ENCODE data around the gene LRRN4.
A peak's percentile ranks its signal among the peaks of the same experiment; 100 is the strongest.

Gene LRRN4

DNA sequence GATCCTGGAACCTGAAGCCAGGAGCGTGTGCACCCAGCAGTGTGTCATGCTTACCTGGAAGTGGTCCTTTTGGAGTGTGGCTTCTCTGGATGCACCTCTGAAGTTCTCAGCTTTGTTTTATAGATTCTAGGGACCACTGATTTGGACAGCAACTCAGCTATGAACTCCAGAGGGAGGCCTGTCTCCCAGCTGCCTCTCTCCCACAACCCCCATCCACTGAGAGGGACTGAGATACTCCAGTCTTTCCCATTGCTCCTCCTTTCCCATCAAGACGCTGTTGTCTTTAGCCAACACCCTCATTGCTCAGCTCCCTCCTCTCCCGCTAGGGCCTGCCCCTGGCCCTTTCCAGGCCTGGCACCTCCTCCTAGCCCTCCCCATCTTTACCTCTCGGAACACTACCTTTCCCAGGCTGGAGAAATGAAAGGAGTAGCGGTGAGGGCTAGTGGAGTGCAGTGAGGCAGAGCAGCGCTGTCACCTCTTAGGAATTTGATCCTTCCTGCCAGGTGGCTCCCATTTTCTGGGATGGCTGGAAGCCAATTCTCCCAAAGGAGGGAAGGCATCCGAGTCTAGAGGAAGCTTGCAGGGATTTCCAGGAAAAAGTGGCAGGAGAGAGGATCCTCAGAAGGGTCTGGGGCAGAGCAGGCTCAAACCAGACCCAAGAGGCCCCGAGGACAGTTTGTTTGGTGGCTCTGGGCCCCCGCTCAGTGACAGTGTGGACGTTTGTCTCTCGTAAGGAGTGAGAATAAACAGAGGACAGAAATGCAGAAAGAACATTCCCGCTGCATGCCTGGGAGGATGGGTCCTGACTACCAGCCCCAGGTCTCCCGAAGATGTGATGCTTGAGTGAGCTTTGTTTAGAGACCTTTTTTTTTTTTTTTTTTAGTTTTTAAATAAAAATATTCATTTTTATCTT, at the start of gene LRRN4:
TSS of gene LRRN4 (minus strand) at position 285 of the 913 bp plus-strand sequence. CDS start 1,261 bp downstream, outside the sequence.
- no peak for DNase-seq

DNA sequence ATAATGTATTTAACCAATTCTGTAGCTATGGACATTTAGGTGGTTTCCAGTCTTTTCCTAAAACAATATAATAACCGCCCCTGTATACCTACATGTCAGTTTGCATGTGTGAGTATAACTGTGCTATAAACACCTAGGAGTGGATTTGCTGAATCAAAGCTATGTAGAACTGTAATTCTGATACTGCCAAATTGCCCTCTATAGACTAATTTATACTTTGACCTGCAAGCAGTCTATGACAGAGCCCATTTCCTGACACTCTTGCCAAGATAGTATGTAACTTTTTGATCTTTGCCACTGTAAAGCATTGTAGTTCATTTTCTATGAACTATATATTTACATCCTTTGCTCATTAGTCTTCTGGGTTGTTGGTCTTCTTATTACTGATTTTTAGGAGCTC, 49.4 kb upstream of the LRRN4 start:
- DNase-seq: no peak

DNA sequence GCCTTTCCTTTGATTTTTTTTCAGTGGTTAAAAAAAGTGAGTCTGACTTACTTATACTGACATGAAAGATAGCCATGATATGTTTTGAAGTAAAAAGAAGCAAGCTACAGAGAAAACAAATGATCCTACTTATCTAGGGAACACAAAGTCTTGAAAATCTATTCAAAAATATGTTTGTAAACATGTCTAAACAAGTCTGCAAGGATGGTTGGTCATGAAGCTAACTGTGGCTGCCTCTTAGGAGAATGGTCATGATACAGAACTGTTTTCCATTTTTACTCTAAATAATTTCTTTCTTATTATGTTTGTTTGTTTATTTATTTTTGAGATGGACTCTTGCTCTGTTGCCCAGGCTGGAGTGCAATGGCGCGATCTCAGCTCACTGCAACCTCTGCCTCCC, 47.5 kb upstream of the LRRN4 start:
- DNase-seq: no peak

DNA sequence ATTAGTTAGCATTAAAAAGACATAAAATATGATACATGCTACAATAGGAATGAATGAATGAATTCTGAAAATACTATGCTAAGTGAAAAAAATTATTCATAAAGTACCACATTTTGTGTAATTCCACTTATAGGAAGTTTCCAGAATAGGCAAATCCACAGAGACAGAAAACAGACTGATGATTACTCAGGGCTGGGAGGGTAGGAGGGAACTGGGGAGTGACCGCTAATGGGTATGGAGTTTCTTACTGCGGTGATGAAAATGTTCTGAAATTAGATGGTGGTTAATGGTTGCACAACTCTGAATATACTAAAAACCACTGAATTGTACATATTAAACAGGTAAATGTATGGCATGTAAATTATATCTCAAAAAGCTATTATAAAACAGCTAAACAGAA, 46.4 kb upstream of the LRRN4 start:
- no peak for DNase-seq

DNA sequence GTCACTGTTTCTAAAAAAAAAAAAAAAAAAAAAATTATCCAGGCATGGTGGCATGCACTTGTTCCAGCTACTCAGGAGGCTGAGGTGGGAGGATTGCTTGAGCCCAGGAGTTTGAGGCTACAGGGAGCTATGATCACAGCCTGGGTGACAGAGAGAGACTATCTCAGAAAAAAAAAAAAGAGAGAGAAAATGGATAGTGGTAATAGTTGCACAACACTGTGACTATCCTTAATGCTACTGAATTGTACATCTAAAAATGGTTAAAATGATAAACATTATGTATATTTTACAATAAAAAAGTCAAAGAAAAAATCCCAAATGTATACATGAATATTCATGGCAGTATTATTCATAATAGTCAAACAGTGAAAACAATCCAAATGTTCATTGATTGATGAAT, 46.0 kb upstream of the LRRN4 start:
- no peak for DNase-seq

DNA sequence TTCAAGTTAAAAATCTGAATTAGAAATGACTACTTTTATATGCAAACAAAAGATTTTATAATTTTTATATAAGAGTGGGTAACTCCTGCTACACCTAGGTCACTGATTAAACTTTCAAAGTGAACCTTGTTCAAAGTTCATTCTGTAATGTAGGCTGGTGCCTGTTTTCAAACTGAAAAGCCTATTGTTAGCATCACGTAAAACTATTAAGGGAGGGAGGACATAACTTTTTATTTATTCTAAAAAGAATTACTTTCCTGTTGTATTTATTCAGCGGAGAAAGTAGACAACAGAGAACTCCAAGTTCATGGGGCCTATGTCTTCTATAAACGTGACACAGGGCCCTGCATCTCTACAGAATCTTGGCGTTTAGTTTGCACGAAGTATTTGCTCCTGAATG, 41.5 kb upstream of the LRRN4 start:
- DNase-seq: no peak

DNA sequence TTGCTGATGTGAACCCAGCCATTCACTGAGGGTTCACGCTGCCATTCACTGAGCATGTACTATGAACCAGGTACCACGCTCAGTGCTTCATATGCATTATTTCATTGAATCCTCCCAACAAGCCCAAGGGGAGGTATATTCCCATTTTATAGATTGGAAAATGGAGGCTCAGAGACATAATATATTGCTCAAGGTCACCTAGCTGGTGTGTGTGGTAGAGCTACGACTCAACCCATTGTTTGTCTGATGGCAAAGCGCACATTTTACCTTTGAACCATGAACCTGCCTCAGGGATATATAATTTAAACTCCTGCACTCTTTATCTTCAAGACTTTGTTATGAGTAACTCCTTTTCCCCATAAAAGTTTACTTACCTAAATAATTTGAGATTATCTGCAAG, 40.7 kb upstream of the LRRN4 start:
- no peak for DNase-seq

DNA sequence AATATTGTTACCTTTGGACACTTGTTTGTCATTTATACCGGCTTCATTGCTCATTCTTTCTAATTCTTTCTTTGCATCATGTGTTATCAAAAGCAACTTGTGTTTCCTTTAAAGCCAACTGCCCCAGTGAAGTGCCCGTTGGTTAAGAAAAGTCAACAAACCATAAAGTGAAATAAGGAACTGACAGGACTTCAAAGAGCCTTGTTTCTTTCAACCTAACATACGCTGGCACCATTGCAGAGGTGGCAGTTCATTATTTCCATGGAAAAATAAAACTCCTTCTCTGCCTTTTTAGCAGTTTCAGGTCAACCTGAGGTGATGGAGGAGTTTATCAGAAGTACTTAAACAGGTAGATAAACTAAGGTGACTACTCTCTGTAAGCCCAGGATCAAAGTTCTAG, 40.2 kb upstream of the LRRN4 start:
- no peak for DNase-seq

DNA sequence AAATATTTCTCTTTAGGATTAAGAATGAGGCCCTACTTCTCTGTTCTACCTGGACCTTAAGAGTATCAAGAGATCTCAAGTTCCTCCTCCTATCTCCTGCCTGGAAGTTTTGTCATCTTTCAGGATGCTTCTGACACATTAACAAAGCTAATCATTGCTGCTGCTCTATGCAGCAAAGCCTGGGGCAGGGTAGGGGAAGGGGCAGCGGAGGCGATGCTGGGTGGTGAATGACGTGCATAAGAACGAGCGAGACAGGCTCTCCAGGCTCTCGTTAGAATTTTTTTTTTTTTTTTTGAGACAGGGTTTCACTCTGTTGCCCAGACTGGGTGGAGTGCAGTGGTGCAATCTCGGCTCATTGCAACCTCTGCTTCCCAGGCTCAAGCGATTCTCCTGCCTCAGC, 37.8 kb upstream of the LRRN4 start:
- DNase-seq: no peak

DNA sequence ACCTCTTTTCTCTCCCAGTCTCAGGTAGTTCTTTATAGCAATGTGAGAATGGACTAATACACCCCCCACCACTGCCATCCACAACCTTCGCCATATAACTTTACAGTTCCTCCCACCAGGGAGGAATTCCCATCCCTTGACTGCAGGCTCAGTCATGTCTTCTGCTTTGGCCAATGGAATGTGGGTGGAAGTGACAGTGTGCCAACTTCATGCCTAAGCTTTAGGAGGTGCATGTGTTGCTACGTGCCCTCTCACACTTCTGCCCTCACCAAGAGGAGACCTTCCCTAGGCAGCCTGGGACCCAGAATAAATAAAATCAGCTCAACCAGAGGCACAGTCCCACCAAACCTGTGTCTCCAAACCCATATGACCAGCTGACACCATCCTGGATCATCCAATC, 33.0 kb upstream of the LRRN4 start:
- no peak for DNase-seq

DNA sequence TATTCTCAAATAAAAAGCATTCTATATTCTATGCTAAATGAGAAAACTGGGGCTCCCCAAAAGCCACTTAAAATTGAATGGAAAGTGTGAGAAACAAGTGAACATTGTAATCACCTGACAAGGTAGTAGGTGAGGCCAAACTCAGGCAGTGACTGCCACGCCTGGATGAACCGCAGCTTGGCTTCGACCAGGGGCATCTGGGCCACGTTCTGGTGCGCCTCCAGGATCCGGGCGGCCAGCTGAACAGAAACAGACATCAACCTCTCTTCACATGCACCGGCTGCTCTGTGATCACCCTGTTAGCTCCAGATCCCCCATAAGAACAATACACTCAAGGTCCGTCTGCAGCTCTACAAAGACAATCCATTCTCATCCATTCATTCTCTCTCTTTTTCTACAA, 30.1 kb upstream of the LRRN4 start:
- no peak for DNase-seq

DNA sequence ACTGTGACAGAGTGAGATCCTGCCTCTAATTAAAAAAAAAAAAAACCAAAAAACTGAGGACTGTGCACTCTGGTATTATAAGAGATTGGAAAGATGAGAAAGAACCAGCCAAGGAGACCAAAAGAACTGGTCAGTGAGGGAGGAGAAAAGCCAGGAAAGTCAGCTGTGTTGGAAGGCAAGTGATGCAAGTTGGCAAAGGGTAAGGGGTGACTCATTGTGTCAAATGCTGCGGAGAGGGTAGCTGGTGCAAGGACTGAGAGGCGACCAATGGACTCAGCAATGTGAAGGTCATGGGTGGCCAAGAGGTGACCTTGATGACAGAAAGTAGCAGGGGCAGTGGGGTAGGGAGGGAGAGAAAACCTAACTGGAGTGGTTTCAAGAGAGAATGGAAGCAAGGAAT, 27.4 kb upstream of the LRRN4 start:
- no peak for DNase-seq

DNA sequence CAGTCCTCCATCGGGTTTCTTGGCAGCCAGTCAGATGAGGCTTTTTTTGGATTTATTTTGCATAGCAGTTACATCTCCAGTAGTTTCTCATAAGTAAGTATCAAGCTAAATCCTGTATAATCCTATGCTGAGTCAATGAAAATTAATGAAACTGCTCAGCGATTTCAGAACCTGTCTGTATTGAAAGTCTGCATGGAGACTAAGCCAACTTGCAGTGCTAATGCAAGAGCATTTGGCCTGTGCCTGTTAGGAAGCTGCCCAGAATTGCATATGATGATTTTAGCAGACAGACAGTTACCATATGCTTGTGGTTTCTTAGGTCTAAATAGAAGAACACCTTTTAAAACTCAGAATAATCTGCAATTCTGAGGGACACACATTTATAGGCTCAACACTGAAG, 25.2 kb upstream of the LRRN4 start:
- DNase-seq: no peak

DNA sequence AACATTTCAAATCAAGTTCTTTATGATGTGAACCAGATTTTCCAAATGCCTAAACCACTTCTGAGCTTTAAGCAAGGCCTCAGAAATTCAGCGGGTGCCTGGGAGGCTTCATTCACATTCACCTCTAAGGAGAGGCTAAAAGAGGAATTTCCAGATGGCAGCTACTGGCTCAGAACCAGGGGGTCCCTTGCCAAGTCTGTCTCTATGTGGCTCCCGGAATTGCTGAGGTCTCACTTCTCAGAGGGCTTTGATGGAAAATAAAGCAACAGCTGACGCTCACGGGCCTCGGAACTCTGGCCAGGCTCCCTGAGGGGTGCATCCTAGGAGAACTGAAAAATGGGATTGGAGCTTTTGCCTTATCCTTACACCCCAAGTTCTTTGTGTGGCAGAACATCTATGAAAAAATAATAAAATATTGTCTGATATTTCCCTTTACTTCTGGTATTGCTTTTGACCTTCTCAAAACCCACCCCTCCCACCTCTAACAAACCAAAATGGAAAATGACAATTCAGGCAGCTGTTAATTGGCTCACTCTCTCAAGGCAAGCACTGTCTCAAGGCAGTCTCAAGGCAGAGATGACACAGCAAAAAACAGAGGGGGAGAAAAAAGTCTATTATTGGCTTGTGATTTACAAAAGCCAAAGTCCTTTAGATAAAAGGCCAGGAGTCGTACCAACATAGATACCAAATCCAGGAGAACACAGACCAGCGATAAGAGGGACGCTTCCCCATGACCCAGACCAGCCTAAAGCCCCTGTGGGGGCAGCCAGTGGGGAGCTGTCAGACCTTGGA, 21.8 kb upstream of the LRRN4 start:
- DNase-seq: no peak

DNA sequence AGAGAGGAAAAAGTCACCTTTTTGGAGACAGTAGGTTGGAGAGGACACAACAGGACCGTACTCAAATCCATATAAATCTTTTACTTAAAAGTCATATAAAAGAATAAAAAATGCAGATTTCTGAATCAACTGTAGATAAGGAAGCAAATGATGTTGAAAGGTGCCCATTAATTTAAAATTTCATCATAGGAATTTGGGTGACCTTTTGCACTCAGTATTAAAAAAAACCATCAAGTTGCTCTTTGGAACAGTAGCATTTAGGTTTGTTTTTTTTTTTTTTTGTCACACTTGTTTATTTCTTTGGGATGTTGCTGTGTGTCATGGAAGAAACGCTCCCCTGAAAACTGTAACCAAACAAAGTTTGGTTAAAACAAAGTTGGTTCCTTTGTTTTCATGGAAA, 20.9 kb upstream of the LRRN4 start:
- no peak for DNase-seq

DNA sequence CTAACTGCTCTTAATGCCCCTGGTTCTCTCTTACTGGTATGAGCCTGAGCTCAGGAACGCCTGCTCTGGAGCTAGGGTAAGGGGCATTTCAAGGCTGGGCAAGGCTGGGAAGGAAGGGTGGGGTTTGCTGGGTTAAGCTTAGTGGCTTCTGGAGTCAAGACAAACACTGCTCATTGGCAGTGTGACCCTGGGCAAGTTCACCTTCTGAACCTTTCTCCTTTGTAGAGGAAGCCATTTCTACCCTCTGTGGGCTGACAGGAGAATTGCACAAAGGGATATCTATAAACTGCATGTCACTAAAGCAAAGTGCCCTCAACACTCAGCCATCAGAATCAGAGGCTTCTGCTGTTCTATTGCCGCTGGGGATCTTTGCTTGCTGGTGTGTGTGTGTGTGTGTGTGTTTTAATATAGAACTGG, 20.3 kb upstream of the LRRN4 start:
- peak in 1 of 2 donors; percentile 12 for DNase-seq

DNA sequence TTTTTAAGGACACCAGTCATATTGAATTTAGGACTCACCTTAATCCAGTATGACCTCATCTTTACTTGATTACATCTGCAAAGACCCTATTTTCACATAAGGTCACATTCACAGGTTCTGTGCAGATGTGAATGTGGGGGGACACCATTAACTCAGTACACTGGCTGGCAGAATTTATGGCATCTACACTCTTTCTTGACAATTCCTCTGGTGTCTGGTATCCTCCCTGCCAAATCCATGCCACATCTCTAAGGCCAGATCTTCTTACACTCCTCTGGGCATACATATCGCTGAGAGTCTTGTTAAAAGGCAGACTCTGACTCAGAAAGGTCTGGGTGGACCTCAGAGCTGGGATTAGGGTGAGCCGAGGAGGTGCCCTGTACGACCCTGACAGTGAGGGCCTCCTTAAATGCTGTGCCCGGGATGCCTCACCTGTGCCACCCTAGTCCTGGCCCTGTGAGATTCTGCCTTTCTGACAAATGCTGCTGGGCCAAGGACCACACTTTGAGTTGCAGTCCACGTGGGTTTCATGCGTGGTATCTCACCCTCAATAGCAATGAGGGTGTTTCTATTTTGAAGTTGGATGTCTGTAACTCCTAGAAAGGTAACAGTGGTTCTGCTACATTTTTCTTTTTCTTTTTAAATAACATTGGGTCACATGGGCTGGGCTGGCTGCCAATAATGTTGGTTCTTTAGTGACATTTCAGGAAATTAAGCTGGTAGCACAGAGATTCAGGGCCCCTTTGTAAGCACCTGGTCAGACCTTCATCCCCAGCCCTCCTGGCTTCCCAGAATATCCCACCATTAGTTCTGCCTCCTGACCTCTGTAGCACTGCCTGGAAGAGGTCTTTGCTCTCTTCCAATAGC, 17.2 kb upstream of the LRRN4 start:
- no peak for DNase-seq

DNA sequence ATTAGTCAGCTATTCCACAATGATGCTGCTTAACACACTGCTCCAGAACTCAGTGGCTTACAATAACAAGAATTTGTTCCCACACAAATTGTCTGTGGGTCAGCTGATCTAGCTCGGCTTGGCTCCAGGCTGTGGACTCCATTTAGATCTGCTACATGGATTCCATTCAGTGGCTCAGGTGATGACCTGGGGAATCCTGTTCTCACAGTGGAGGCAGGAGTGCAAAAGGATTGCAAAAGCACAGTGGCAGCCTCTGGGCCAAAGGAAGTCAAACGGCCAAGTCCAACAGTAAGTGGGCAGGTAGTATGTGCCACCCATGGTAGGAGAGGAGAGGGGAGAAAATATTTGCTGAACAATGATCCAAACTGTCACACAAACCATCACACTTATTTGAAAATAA, 15.8 kb upstream of the LRRN4 start:
- DNase-seq: no peak

DNA sequence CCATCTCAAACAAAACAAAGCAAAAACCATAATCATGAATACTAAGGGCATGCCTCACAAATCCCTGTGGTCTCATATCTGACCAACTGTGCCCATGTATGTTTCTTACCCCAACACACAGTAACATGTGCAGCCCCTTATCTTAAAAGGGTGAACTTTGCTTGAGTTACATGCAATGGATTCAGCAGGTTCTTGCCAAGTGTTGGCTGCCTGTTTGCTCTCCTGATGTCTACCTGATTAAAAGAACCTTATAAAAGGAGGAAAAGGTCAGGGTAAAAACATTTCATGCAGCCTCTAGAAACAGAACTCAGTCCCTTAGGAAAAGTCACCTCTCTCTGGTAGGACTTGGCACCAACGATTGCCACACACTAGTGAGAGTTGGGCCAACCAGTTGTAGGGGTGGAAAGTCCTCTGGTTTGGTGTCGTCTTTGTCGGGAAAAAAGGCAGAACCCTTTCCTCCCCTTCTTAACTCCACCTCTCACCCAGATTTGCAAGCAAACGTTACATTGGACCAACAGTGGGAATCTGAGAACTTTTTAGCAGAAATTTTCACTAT, 14.0 kb upstream of the LRRN4 start:
- no peak for DNase-seq

DNA sequence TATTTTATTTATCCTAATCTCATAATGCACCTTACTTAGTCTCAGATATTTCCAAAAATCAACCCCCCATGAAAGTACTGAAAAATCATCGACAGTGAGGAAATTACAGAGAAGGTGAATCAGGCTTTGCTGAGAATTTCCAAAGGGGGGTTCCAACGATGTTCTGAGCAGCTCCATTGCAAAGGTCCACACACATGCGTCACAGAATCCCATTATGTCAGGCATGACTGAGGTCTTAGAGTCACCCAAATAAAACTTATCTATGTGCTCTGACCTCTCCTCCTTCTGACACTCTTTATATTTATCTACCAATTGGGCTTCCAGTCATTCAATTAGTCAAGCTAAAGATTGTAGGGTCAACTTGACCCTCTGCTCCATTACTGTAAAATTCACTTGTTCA, 12.7 kb upstream of the LRRN4 start:
- no peak for DNase-seq

DNA sequence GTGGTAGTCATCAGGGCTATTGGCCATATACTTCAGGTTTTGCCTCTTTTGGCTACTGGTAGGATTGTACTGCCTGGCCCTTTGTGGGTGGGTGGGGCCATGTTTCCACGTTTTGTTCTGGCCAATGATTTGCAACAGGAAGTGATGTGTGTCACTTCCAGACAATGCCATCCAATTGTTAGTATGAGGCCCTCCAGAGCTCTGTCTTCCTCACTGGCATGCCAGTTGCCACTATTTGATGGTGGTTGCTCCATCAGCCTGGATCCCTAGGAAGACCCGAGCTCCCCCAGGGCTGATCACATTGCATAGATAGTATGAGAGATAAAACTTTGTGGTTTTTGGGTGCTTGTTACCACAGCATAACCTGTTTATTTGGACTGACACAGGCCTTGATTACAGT, 7.7 kb upstream of the LRRN4 start:
- DNase-seq: no peak

DNA sequence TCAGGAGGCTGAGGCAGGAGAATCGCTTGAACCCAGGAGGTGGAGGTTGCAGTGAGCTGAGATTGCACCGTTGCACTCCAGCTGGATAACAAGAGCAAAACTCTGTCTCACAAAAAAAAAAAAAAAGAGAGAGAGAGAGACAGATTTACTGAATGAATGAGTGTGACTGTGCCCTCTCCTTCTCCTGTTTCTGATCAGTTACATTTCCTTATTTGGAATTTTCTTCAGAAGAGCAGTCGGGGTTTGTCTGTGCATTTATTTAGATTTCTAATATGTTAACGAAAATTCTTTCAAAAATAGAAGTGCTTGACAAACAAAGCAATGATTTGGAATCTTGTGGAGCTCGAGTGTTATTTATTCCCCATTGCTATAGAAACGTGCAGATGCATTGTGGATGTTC, 6.4 kb upstream of the LRRN4 start:
- no peak for DNase-seq
